Heart left ventricle (tissue), 16 donors: ENCODE data around the gene TNIP1. TPM values are rescaled to one million over a fixed set of nuclear protein-coding genes. Genes with fewer than 3 reads are reported as not detected.

ENCODE experiments used
- ATAC-seq, 4 donors: fragments of 200-7000 bp; cut with Tn5 transposase; one replicate each; pipeline ENCODE4 v1.9.1; 2020 to 2022; ENCODE audit warnings: moderate library complexity in 4 of 4, mild to moderate bottlenecking in 3 of 4, moderate number of reproducible peaks in 1 of 4
- DNase-seq, 5 donors: peaks; one replicate each; pipeline ENCODE4 v3.0.0-alpha.2; 2020
- H3K27ac ChIP-seq, 12 donors: fragments of 200-600 bp; sonication (generic) in 4 of 12; one replicate each; pipeline versions ENCODE4 v1.5.0 to v1.8.0; 2016 to 2022; ENCODE audit warnings: mild to moderate bottlenecking in 2 of 12
- H3K27me3 ChIP-seq, 9 donors: fragments of 200-600 bp; sonication (generic) in 2 of 9; one replicate each; pipeline versions ENCODE4 v1.5.1 to v1.8.0; 2016 to 2022; ENCODE audit warnings: mild to moderate bottlenecking in 3 of 9
- H3K36me3 ChIP-seq, 9 donors: fragments of 200-600 bp; sonication (generic) in 2 of 9; one replicate each; pipeline versions ENCODE4 v1.5.0 to v1.8.0; 2018 to 2022; ENCODE audit warnings: mild to moderate bottlenecking in 2 of 9
- H3K4me1 ChIP-seq, 12 donors: fragments of 200-600 bp; sonication (generic) in 4 of 12; one replicate each; pipeline versions ENCODE4 v1.5.0 to v1.8.0; 2016 to 2022; ENCODE audit warnings: mild to moderate bottlenecking in 3 of 12
- H3K4me3 ChIP-seq, 12 donors: fragments of 200-600 bp; sonication (generic) in 4 of 12; one replicate each; pipeline versions ENCODE4 v1.5.0 to v1.8.0; 2017 to 2022; ENCODE audit warnings: mild to moderate bottlenecking in 9 of 12, moderate library complexity in 4 of 12
- H3K9me3 ChIP-seq, 12 donors: fragments of 200-600 bp; sonication (generic) in 4 of 12; one replicate each; pipeline versions ENCODE4 v1.5.0 to v1.8.0; 2016 to 2022; ENCODE audit warnings: mild to moderate bottlenecking in 1 of 12
- POLR2A ChIP-seq, 2 donors: fragments of 450-650 bp; IDR thresholded peaks; one replicate each; pipeline ENCODE4 v1.6.1; 2017; ENCODE audit warnings: antibody characterized with exemption in 2 of 2, mild to moderate bottlenecking in 2 of 2, moderate library complexity in 2 of 2
- WGBS, 4 donors: extraction: QIAGEN DNeasy Blood & Tissue Kit in 2 of 4; methylation state at CpG; one replicate each; pipeline versions ENCODE4 v1.1.5 to v1.1.7; 2013 to 2018; 5-methylcytosine and 5-hydroxymethylcytosine counted together
- intact Hi-C, 10 donors: fragments of 100-400 bp; cut with DNase I; formaldehyde crosslinking; loops; one replicate each; pipeline versions ENCODE4 v1.11.1 to v1.14.2; 2022
- polyA plus RNA-seq, 2 donors: library from polyadenylated mRNA; stranded (reverse); fragments of 200-250 nt; gene quantifications; one replicate each; pipeline ENCODE4 v1.2.3, GENCODE V29; 2013
- total RNA-seq, 9 donors: library from RNA; depleted of rRNA in 2 of 9; stranded (reverse); fragments of >200 nt in 2 of 9; fragmentation: NEBNext Ultra II Directional in 3 of 9; extraction: Animal tissue kit (Norgen Biotek cat#: 25700) in 3 of 9; gene quantifications; one replicate each; pipeline versions ENCODE4 v1.1.0 to v1.2.4, GENCODE V29; 2016 to 2023
- TF ChIP-seq, protein P1 (sequence below), 12 donors: fragments of 200-600 bp; sonication (generic) in 4 of 12; IDR thresholded peaks; one replicate each; pipeline versions ENCODE4 v1.5.0 to v1.8.0; 2018 to 2022; ENCODE audit warnings: antibody characterized with exemption in 12 of 12, mild to moderate bottlenecking in 5 of 12
- donor health status: ischemic (EF 13 %, LVEDD 7.1; RV severe dilation, severe dysfunction).
- donor health status: healthy with polysubstance abuse.
- donor health status: DM: no; HTN: yes; CAD: no.
- donor health status: DM: no; HTN: no; CAD: no.
- donor health status: ischemic (EF 25% LVEDD 6.9; RV normal size, moderate dysfunction).
- donor health status: ischemic (EF 25% LVEDD 5.7; RV mildly dilated, moderate dysfunction).
- donor health status: healthy.
- donor health status: DM: yes; HTN: yes; CAD: no.
- donor health status: ischemic (EF 35%, LVEDD 5.7; RV mildly dilated, moderate dysfunction).
- donor health status: nonischemic (EF 11% LVEDD 7.7; RV severe dilation, severe dysfunction).
- donor health status: DM: yes; HTN: yes; CAD: no.
- donor health status: PGD.
- donor health status: ischemic (EF 29% LVEDD 5.4; RV normal size, mild dysfunction).
- donor health status: nonischemic (EF 23%, LVEDD 6.1; RV moderate dilation, normal function).

TNIP1 gene
- total and polyA plus RNA-seq, 11 donors, result 86.0 to 180 (median 108) TPM

DNA sequence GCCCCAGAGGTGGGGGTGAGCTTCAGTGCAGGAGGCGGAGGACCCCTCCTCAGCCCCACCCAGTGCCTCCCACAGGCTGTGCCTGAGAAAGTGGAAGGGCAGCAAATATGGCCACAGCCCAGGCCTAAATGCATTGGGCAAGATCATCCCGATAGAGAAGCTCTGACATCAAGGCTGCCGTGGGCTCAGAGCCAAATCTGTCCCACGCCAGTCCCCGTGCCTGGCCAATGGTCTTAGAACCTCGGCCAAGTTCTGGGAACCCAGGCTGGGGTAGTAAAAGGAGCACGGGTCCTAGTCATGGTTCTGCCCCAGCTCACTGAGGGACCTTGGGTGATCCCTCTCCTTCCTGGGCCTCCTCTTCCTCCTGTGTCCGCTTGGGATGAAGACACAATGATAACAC lies 27.7 kb upstream of the TNIP1 start:
- no peak for TF ChIP-seq POLR2A (IDR thresholded peaks at IDR 0.05)
- TF ChIP-seq, protein P1, sequence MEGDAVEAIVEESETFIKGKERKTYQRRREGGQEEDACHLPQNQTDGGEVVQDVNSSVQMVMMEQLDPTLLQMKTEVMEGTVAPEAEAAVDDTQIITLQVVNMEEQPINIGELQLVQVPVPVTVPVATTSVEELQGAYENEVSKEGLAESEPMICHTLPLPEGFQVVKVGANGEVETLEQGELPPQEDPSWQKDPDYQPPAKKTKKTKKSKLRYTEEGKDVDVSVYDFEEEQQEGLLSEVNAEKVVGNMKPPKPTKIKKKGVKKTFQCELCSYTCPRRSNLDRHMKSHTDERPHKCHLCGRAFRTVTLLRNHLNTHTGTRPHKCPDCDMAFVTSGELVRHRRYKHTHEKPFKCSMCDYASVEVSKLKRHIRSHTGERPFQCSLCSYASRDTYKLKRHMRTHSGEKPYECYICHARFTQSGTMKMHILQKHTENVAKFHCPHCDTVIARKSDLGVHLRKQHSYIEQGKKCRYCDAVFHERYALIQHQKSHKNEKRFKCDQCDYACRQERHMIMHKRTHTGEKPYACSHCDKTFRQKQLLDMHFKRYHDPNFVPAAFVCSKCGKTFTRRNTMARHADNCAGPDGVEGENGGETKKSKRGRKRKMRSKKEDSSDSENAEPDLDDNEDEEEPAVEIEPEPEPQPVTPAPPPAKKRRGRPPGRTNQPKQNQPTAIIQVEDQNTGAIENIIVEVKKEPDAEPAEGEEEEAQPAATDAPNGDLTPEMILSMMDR (IDR thresholded peaks at IDR 0.05), result no peak
- Histone ChIP-seq H3K27me3 (no peaks in the 10 kb centered on the region), H3K9me3 (no peaks in the 10 kb centered on the region), H3K27ac (peak overlapping the region in 10 of 12 donors; percentile 49 to 93 (median 76)), H3K36me3 (peaks cover 0 to 99% (median 92%) of the 10 kb centered on the region in 9 donors), H3K4me3 (no peak overlapping the region), H3K4me1 (peaks cover 2 to 55% (median 32%) of the 10 kb centered on the region in 12 donors)
- intact Hi-C loops, result loop anchor here in 5 of 10 donors (5.0 kb wide), 3 partner anchors 36 to 46 kb away; no protein-coding TSS in a partner anchor
- DNase-seq (peak in 2 of 5 donors; percentile 43 to 44), ATAC-seq (peak; percentile 5 to 34 (median 14))
- WGBS, 4 donors, result 44 to 53% (median 49%) methylated on average over 8 of the region's 8 CpGs

DNA sequence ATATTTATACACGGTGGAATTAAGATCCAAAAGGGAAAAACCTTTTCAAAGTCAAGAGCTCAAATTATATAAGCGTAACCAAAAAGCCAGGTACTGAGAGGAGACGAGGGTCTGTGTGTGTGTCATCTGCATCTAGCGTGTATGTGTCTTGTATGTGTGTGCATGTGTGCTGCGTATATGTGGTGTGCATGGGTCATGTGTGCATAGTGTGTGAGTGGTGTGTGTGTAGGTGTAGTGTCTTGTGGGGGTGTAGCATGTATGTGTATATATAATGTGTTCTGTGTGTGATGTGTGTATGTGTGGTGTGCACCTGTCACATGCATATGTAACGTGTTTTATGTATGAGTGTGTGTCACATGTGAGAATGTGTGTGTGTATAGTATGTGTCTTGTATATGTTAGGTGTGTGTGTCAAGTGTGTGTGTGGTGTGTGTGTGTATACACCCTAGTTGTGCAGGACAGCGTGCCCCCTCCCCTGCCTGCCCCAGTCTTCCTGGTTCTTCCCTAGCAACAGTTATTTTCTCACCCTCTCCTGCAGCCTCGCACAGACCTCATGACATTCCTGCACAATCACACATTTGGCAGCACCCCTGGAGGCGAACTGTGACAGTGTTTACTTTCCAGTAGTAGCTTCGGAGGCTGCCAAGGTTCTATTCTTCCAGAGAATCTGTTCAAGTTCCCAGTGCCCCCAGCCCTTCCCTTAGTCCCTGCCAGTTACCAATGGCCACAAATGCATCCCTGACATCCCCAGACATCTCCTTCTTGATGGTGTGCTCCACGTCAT lies 27.1 kb upstream of the TNIP1 start:
- Histone ChIP-seq H3K27ac (peak overlapping the region in 10 of 12 donors; percentile 49 to 93 (median 76)), H3K4me3 (no peak overlapping the region), H3K9me3 (no peaks in the 10 kb centered on the region), H3K4me1 (peaks cover 2 to 55% (median 32%) of the 10 kb centered on the region in 12 donors), H3K36me3 (peaks cover 0 to 99% (median 92%) of the 10 kb centered on the region in 9 donors), H3K27me3 (no peaks in the 10 kb centered on the region)
- intact Hi-C loops, result loop anchor here in 5 of 10 donors (5.0 kb wide), 3 partner anchors 36 to 46 kb away; no protein-coding TSS in a partner anchor
- peak in 4 of 5 donors; percentile 62 to 81 (median 70) for DNase-seq
- no peak for TF ChIP-seq POLR2A (IDR thresholded peaks at IDR 0.05)
- TF ChIP-seq, protein P1 (IDR thresholded peaks at IDR 0.05), result peak in 3 of 12 donors; percentile 9 to 18 (median 13)
- peak; percentile 73 to 90 (median 80) for ATAC-seq
- 65 to 70% (median 68%) methylated on average over 11 of the region's 11 CpGs for WGBS, 4 donors

DNA sequence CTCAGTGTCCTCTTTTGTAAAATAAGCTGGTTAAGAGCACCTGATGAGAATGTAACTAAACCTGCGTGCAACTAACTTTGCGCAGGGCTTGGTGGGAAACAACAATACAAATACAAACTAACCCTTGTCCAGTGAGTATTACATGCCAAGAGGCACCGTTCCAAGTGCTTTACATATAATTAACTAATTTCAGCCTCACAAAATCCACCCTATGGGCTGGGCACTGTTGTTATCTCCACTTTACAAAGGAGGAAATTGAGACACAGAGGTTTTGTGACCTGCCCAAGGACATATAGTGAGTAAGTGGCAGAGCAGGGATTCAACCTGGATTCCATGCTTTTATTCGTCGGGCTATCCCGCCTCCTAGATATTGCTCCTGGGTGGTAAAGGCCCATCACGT lies 26.2 kb upstream of the TNIP1 start:
- intact Hi-C loops, result loop anchor here in 5 of 10 donors (5.0 kb wide), 3 partner anchors 35 to 45 kb away; no protein-coding TSS in a partner anchor
- H3K27ac ChIP-seq, result peak overlapping the region in 3 of 12 donors; percentile 19 to 90 (median 85)
- no peak overlapping the region for H3K4me3 ChIP-seq
- TF ChIP-seq, protein P1 (IDR thresholded peaks at IDR 0.05), result no peak
- TF ChIP-seq POLR2A (IDR thresholded peaks at IDR 0.05), result no peak
- no peaks in the 10 kb centered on the region for H3K27me3 ChIP-seq
- H3K36me3 ChIP-seq, result peaks cover 2 to 99% (median 91%) of the 10 kb centered on the region in 9 donors
- H3K4me1 ChIP-seq, result peaks cover 2 to 58% (median 32%) of the 10 kb centered on the region in 12 donors
- 78 to 87% (median 83%) methylated on average over 7 of the region's 7 CpGs for WGBS, 4 donors
- ATAC-seq (no peak), DNase-seq (no peak)
- H3K9me3 ChIP-seq, result no peaks in the 10 kb centered on the region

DNA sequence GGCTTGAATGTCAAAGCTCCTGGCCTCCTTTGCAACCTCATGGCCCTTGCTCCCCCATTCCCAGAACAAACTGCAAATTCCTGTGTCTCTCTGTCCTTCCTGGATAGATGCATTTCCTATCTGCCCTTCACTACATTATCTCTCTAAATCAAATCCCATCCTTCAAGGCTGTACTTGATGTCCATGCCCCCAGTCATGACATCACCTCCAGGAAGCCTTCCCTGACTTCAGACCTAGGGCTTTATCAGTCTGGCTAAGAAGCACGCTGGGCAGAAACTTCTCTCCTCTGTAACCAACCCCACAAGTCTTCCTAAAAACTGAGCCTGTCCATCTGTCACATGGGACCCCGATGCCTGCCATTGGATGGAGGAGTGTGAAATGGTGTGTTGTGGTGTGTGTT lies 25.7 kb upstream of the TNIP1 start:
- DNase-seq (no peak), ATAC-seq (no peak)
- 88 to 98% (median 96%) methylated on average over 2 of the region's 2 CpGs for WGBS, 4 donors
- Histone ChIP-seq H3K27me3 (no peaks in the 10 kb centered on the region), H3K4me3 (no peak overlapping the region), H3K9me3 (no peaks in the 10 kb centered on the region), H3K36me3 (peaks cover 2 to 100% (median 91%) of the 10 kb centered on the region in 9 donors), H3K27ac (peak overlapping the region in 2 of 12 donors; percentile 19 to 85), H3K4me1 (peaks cover 4 to 64% (median 37%) of the 10 kb centered on the region in 12 donors)
- intact Hi-C loops, result loop anchor here in 5 of 10 donors (5.0 kb wide), 3 partner anchors 34 to 44 kb away; no protein-coding TSS in a partner anchor
- TF ChIP-seq, protein P1 (IDR thresholded peaks at IDR 0.05), result no peak
- TF ChIP-seq POLR2A (IDR thresholded peaks at IDR 0.05), result no peak
